GM23338 (cell line): ENCODE measurements around the gene CCNT2. TPM values are rescaled to one million over a fixed set of nuclear protein-coding genes. Genes with fewer than 3 reads are reported as not detected.
"Not testable (repeated sequence)": the region's sequence is repeated elsewhere in the genome, so short reads cannot be mapped to it uniquely, and the experiment has no call there.

ENCODE experiments used
- ATAC-seq: fragments of 200-7000 bp; cut with Tn5 transposase; 3 replicates; pipeline ENCODE4 v1.9.1; 2020
- DNase-seq: peaks from one replicate; pipeline ENCODE4 v3.0.0-alpha.2; 2015; ENCODE audit warnings: low spot score
- H2AFZ ChIP-seq: fragments of 200-600 bp; sonication (generic); 2 replicates; pipeline ENCODE4 v1.8.0; 2016; ENCODE audit warnings: antibody characterized with exemption, mild to moderate bottlenecking, moderate library complexity
- H3F3A ChIP-seq: fragments of 200-600 bp; sonication (generic); replicated peaks from 2 replicates; pipeline ENCODE4 v1.8.0; 2017; ENCODE audit warnings: antibody characterized with exemption, mixed run types, low read depth
- H3K27ac ChIP-seq: fragments of 200-600 bp; sonication (generic); 2 replicates; pipeline ENCODE4 v1.6.1; 2016; ENCODE audit warnings: low read depth
- H3K27me3 ChIP-seq: fragments of 200-600 bp; sonication (generic); 2 replicates; pipeline ENCODE4 v1.8.0; 2016; ENCODE audit warnings: mild to moderate bottlenecking, mixed run types, moderate library complexity; ENCODE audit not compliant: insufficient read depth
- H3K36me3 ChIP-seq: fragments of 200-600 bp; sonication (generic); 2 replicates; pipeline ENCODE4 v1.8.0; 2016; ENCODE audit warnings: mild to moderate bottlenecking; ENCODE audit not compliant: insufficient read depth
- H3K4me1 ChIP-seq: fragments of 200-600 bp; sonication (generic); 2 replicates; pipeline ENCODE4 v1.8.0; 2016; ENCODE audit warnings: mild to moderate bottlenecking, moderate library complexity; ENCODE audit not compliant: insufficient read depth
- H3K4me2 ChIP-seq: fragments of 200-600 bp; sonication (generic); 2 replicates; pipeline ENCODE4 v1.7.1; 2017; ENCODE audit warnings: mixed run types
- H3K4me3 ChIP-seq: fragments of 200-600 bp; sonication (generic); 2 replicates; pipeline ENCODE4 v1.6.1; 2016; ENCODE audit warnings: mixed run types
- H3K79me2 ChIP-seq: fragments of 200-600 bp; sonication (generic); replicated peaks from 2 replicates; pipeline ENCODE4 v1.8.0; 2017; ENCODE audit warnings: mild to moderate bottlenecking; ENCODE audit not compliant: insufficient read depth
- H3K9me2 ChIP-seq: fragments of 200-600 bp; sonication (generic); 2 replicates; pipeline ENCODE4 v1.8.0; 2017; ENCODE audit not compliant: insufficient read depth
- H4K20me1 ChIP-seq: fragments of 200-600 bp; sonication (generic); replicated peaks from 2 replicates; pipeline ENCODE4 v1.8.0; 2017; ENCODE audit warnings: mild to moderate bottlenecking; ENCODE audit not compliant: insufficient read depth
- H3K27ac Mint-ChIP-seq: 2 replicates; pipeline ENCODE4 v1.8.0; 2020; ENCODE audit warnings: inconsistent platforms, mild to moderate bottlenecking, moderate library complexity, mixed read lengths
- H3K27me3 Mint-ChIP-seq: 3 replicates; pipeline ENCODE4 v1.8.0; 2022; ENCODE audit warnings: low read depth, mild to moderate bottlenecking, moderate library complexity, mixed read lengths, inconsistent platforms; ENCODE audit not compliant: insufficient read depth, poor library complexity
- H3K36me3 Mint-ChIP-seq: 3 replicates; pipeline ENCODE4 v1.8.0; 2021; ENCODE audit warnings: low read depth, mild to moderate bottlenecking, inconsistent platforms, moderate library complexity, mixed read lengths
- H3K4me1 Mint-ChIP-seq: 3 replicates; pipeline ENCODE4 v1.8.0; 2020; ENCODE audit warnings: mild to moderate bottlenecking, inconsistent platforms, mixed read lengths
- H3K4me3 Mint-ChIP-seq: 3 replicates; pipeline ENCODE4 v1.8.0; 2021; ENCODE audit warnings: moderate library complexity, mild to moderate bottlenecking, inconsistent platforms, mixed read lengths
- H3K9me3 Mint-ChIP-seq: 3 replicates; pipeline ENCODE4 v1.8.0; 2020; ENCODE audit warnings: moderate library complexity, mild to moderate bottlenecking, inconsistent platforms, mixed read lengths
- CREB1 ChIP-seq: fragments of 250-450 bp; sonication (Bioruptor Pico); IDR thresholded peaks from 2 replicates; pipeline ENCODE4 v1.5.0; 2020; ENCODE audit warnings: low read depth, mild to moderate bottlenecking, moderate library complexity
- CTCF ChIP-seq, 2 experiments: fragments of 200-600 bp in 1 of 2; sonication (generic) in 1 of 2; conservative IDR thresholded peaks; 2 replicates each; pipeline versions ENCODE4 v1.5.1 to v1.6.1; 2016 to 2017; ENCODE audit warnings: antibody characterized with exemption in 2 of 2, low read depth in 2 of 2, mild to moderate bottlenecking in 2 of 2, moderate library complexity in 1 of 2
- ETS1 ChIP-seq: IDR thresholded peaks from 2 replicates; pipeline ENCODE4 v1.6.1; 2016; ENCODE audit warnings: antibody characterized with exemption
- EZH2 ChIP-seq: fragments of 200-600 bp; sonication (generic); IDR thresholded peaks from one replicate; pipeline ENCODE4 v1.8.0; 2017; ENCODE audit warnings: antibody characterized with exemption, mild to moderate bottlenecking, low read depth; ENCODE audit not compliant: unreplicated experiment
- NANOG ChIP-seq: IDR thresholded peaks from 2 replicates; pipeline ENCODE4 v1.6.1; 2016; ENCODE audit warnings: antibody characterized with exemption, borderline replicate concordance
- POLR2AphosphoS5 ChIP-seq: IDR thresholded peaks from 2 replicates; pipeline ENCODE4 v1.6.1; 2016; ENCODE audit warnings: antibody characterized with exemption, low read depth
- STAT1 ChIP-seq: IDR thresholded peaks from one replicate; pipeline ENCODE4 v1.6.1; 2016; ENCODE audit warnings: antibody characterized with exemption; ENCODE audit not compliant: unreplicated experiment
- ZNF114 ChIP-seq: fragments of 250-450 bp; sonication (Bioruptor Pico); IDR thresholded peaks from 2 replicates; pipeline ENCODE4 v1.5.0; 2020; ENCODE audit warnings: mild to moderate bottlenecking, moderate library complexity
- ZNF462 ChIP-seq: fragments of 250-450 bp; sonication (Bioruptor Pico); IDR thresholded peaks from 2 replicates; pipeline ENCODE4 v1.5.0; 2020; ENCODE audit warnings: mild to moderate bottlenecking, moderate library complexity
- polyA plus RNA-seq: library from polyadenylated mRNA; unstranded; fragments of >200 nt; fragmentation: Nextera tagmentation; extraction: Ambion mirVana; gene quantifications from 2 replicates; pipeline ENCODE4 v1.2.1, GENCODE V29; 2016
- total RNA-seq: library from RNA; depleted of rRNA; stranded (reverse); fragments of >200 nt; shearing (Covaris generic); gene quantifications from 2 replicates; pipeline ENCODE4 v1.2.3, GENCODE V29; 2014

CCNT2 gene
- total and polyA plus RNA-seq, 2 experiments from 2014 or later: 22.5 to 46.5 TPM

DNA sequence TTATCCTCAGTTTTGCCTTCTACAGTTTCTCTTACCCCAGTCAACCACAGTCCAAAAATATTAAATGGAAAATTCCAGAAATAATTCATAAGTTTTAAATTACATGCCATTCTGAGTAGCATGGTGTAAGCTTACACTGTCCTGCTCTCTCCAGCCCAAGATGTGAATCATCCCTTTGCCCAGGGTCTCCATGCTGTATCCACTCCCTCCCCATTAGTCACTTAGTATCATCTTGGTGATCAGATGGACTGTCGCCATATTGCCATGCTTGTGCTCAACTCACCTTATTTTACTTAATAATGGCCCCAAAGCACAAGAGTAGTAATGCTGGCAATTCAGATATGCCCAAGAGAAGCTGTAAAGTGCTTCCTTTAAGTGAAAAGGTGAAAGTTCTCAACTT lies 18.5 kb upstream of the CCNT2 start (continued):
- TF ChIP-seq CTCF (conservative IDR thresholded peaks at IDR 0.05; ENCODE audit: low read depth in 2 of 2) (no peak), STAT1 (no peak)

DNA sequence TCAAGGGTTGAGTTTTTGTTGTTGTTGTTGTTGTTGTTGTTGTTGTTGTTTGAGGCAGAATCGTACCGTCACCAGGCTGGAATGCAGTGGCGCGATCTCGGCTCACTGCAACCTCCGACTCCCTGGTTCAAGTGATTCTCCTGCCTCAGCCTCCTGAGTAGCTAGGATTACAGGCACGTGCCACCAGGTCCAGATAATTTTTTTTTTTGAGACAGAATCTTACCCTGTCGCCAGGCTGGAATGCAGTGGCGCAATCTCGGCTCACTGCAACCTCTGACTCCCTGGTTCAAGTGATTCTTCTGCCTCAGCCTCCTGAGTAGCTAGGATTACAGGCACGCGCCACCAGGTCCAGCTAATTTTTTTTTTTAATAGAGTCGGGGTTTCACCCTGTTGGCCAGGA lies 14.9 kb upstream of the CCNT2 start:
- not testable (repeated sequence) for H3K4me3 ChIP-seq, H4K20me1 ChIP-seq, H3K9me2 ChIP-seq, H3K27ac ChIP-seq, H2AFZ ChIP-seq, H3K27me3 ChIP-seq, ATAC-seq, H3K27me3 Mint-ChIP-seq, H3K4me2 ChIP-seq, H3K4me1 ChIP-seq, H3K36me3 ChIP-seq, H3K4me1 Mint-ChIP-seq, H3K4me3 Mint-ChIP-seq, DNase-seq, H3K36me3 Mint-ChIP-seq, H3K9me3 Mint-ChIP-seq, H3K79me2 ChIP-seq, H3K27ac Mint-ChIP-seq, H3F3A ChIP-seq

DNA sequence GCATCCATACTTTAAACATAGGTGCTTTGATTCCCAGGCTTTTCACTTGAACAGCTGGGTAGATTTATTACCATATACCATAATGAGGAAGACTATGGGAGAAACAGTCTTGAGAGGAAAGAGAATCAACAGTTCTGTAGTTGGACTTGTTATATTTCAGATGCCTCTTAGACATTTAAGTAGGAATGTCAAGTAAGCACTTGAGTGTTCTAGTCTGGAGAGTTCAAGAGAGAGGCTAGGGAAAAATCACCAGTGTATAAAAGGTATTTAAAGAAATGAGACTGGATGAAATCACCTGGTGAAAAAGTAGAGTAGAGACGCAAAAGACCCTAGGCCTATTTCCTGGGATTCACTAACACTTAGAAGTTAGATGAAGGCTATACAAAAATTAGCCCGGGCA lies 13.5 kb upstream of the CCNT2 start:
- Mint-ChIP-seq H3K36me3 (no peaks in the 10 kb centered on the region), H3K27me3 (no peaks in the 10 kb centered on the region), H3K9me3 (peaks cover 6% of the 10 kb centered on the region; the same call in 1 of the 3 replicates), H3K27ac (no peak overlapping the region), H3K4me1 (peaks cover 4% of the 10 kb centered on the region; the same call in 2 of the 3 replicates), H3K4me3 (no peak overlapping the region)
- H3K9me2 ChIP-seq: 0 out of 2 replicates have a peak, but pooled peaks cover 6% of the 10 kb centered on the region
- no peak overlapping the region for H3K4me2 ChIP-seq
- no peaks in the 10 kb centered on the region for H3K4me1 ChIP-seq
- H3K27me3 ChIP-seq: no peaks in the 10 kb centered on the region
- H4K20me1 ChIP-seq: no peaks in the 10 kb centered on the region
- H2AFZ ChIP-seq: no peak overlapping the region
- no peaks in the 10 kb centered on the region for H3K79me2 ChIP-seq
- ATAC-seq: no peak
- no peaks in the 10 kb centered on the region for H3K36me3 ChIP-seq
- H3F3A ChIP-seq: no peaks in the 10 kb centered on the region
- H3K4me3 ChIP-seq: no peak overlapping the region
- no peak for DNase-seq
- H3K27ac ChIP-seq: no peak overlapping the region
- TF ChIP-seq CTCF (conservative IDR thresholded peaks at IDR 0.05; ENCODE audit: low read depth in 2 of 2): no peak
- no peak for TF ChIP-seq ZNF462 (CRISPR knock-in tag)
- TF ChIP-seq EZH2: no peak
- no peak for TF ChIP-seq STAT1
- no peak for TF ChIP-seq ETS1
- no peak for TF ChIP-seq ZNF114 (CRISPR knock-in tag)
- no peak for TF ChIP-seq CREB1 (CRISPR knock-in tag)
- TF ChIP-seq NANOG: no peak
- no peak for TF ChIP-seq POLR2AphosphoS5
